HepG2 (cell line): ENCODE measurements around the gene MOCS1. TPM values are rescaled to one million over a fixed set of nuclear protein-coding genes. Genes with fewer than 3 reads are reported as not detected.
A peak's percentile ranks its signal among the peaks of the same experiment; 100 is the strongest.

Experiments
- ARID2 ChIP-seq: sonication (generic); formaldehyde crosslinking; IDR thresholded peaks from 2 replicates; pipeline ENCODE4 v1.8.1; 2022; ENCODE audit warnings: mild to moderate bottlenecking, missing genetic modification reagents, borderline replicate concordance
- ARNT ChIP-seq: fragments of 450-650 bp; IDR thresholded peaks from 2 replicates; pipeline ENCODE4 v1.6.1; 2017
- DPF2 ChIP-seq: sonication (generic); formaldehyde crosslinking; IDR thresholded peaks from 2 replicates; pipeline ENCODE4 v1.4.0; 2020; ENCODE audit warnings: mild to moderate bottlenecking, low read depth, missing genetic modification reagents, borderline replicate concordance
- E2F1 ChIP-seq: sonication (generic); formaldehyde crosslinking; IDR thresholded peaks from 2 replicates; pipeline ENCODE4 v1.5.0; 2020; ENCODE audit warnings: missing genetic modification reagents
- GATAD2A ChIP-seq: IDR thresholded peaks from 2 replicates; pipeline ENCODE4 v1.6.1; 2016
- IKZF1 ChIP-seq: fragments of 450-650 bp; IDR thresholded peaks from 2 replicates; pipeline ENCODE4 v1.7.1; 2016
- KAT2B ChIP-seq: fragments of 150-350 bp; IDR thresholded peaks from 2 replicates; pipeline ENCODE4 v1.6.1; 2014; ENCODE audit warnings: low read depth, low read length, borderline replicate concordance
- KLF12 ChIP-seq: sonication (generic); formaldehyde crosslinking; IDR thresholded peaks from 2 replicates; pipeline ENCODE4 v1.4.0; 2020; ENCODE audit warnings: missing genetic modification reagents, borderline replicate concordance
- MAZ ChIP-seq, 2 experiments: sonication (generic) in 1 of 2; formaldehyde crosslinking in 1 of 2; IDR thresholded peaks; 2 replicates each; pipeline versions ENCODE4 v1.5.0 to v1.6.1; 2012 to 2020; ENCODE audit warnings: low read depth in 2 of 2, mild to moderate bottlenecking in 2 of 2, borderline replicate concordance in 1 of 2, improper control_type of control experiment in 1 of 2, low read length in 1 of 2, missing genetic modification reagents in 1 of 2, moderate library complexity in 1 of 2
- PLSCR1 ChIP-seq: sonication (generic); formaldehyde crosslinking; IDR thresholded peaks from 2 replicates; pipeline ENCODE4 v1.5.0; 2020; ENCODE audit warnings: missing genetic modification reagents, mild to moderate bottlenecking, borderline replicate concordance
- TBX3 ChIP-seq: fragments of 450-650 bp; IDR thresholded peaks from 2 replicates; pipeline ENCODE4 v1.6.1; 2017; ENCODE audit warnings: antibody characterized with exemption, mild to moderate bottlenecking, inconsistent platforms, borderline replicate concordance
- ZBTB21 ChIP-seq: sonication (generic); formaldehyde crosslinking; IDR thresholded peaks from 2 replicates; pipeline ENCODE4 v1.4.0; 2020; ENCODE audit warnings: missing genetic modification reagents
- ZIK1 ChIP-seq: sonication (generic); formaldehyde crosslinking; IDR thresholded peaks from 2 replicates; pipeline ENCODE4 v1.5.0; 2020; ENCODE audit warnings: mild to moderate bottlenecking, low read depth, missing genetic modification reagents, borderline replicate concordance
- ZKSCAN5 ChIP-seq: sonication (generic); formaldehyde crosslinking; IDR thresholded peaks from 2 replicates; pipeline ENCODE4 v1.5.1; 2020; ENCODE audit warnings: mild to moderate bottlenecking, missing genetic modification reagents
- ZNF101 ChIP-seq: sonication (generic); formaldehyde crosslinking; IDR thresholded peaks from 2 replicates; pipeline ENCODE4 v1.4.0; 2020; ENCODE audit warnings: mild to moderate bottlenecking, low read depth, missing genetic modification reagents, borderline replicate concordance
- ZNF550 ChIP-seq: sonication (generic); formaldehyde crosslinking; IDR thresholded peaks from 2 replicates; pipeline ENCODE4 v1.4.0; 2020; ENCODE audit warnings: mild to moderate bottlenecking, missing genetic modification reagents, borderline replicate concordance
- ZNF562 ChIP-seq: sonication (generic); formaldehyde crosslinking; IDR thresholded peaks from 2 replicates; pipeline ENCODE4 v1.8.0; 2022; ENCODE audit warnings: missing genetic modification reagents, borderline replicate concordance
- ZNF572 ChIP-seq: sonication (generic); formaldehyde crosslinking; IDR thresholded peaks from 2 replicates; pipeline ENCODE4 v1.5.1; 2020; ENCODE audit warnings: mild to moderate bottlenecking, missing genetic modification reagents
- ZNF646 ChIP-seq: sonication (generic); formaldehyde crosslinking; IDR thresholded peaks from 2 replicates; pipeline ENCODE4 v1.9.0; 2021; ENCODE audit warnings: mild to moderate bottlenecking, missing genetic modification reagents
- polyA plus RNA-seq, 8 experiments: library from polyadenylated mRNA; depleted of rRNA in 3 of 8; stranded (reverse) in 7 of 8; unstranded in 1 of 8; fragments of >200 nt; fragmentation: Illumina TruSeq in 4 of 8; extraction: Trizol in 4 of 8; gene quantifications; 2 replicates each; pipeline versions ENCODE4 v1.2.1 to v1.2.3, GENCODE V29; 2011 to 2016; ENCODE audit warnings: low read depth in 4 of 8, missing spikeins in 1 of 8, mixed read lengths in 1 of 8; ENCODE audit not compliant: insufficient read depth in 1 of 8
- total RNA-seq, 5 experiments: library from RNA; depleted of rRNA; stranded (reverse); fragments of >200 nt; fragmentation: Illumina TruSeq; extraction: Trizol; gene quantifications; 2 replicates each; pipeline ENCODE4 v1.2.3, GENCODE V29; 2016; ENCODE audit warnings: low read depth in 1 of 5
- TF ChIP-seq, protein P1 (sequence below): sonication (generic); formaldehyde crosslinking; IDR thresholded peaks from 2 replicates; pipeline ENCODE4 v1.4.0; 2020; ENCODE audit warnings: missing genetic modification reagents

Gene MOCS1
- total and polyA plus RNA-seq, 2 of the 13 experiments (the other 11 are each of a cell fraction or from before 2014, with no cell fraction given), result 5.3 to 11.7 TPM

DNA sequence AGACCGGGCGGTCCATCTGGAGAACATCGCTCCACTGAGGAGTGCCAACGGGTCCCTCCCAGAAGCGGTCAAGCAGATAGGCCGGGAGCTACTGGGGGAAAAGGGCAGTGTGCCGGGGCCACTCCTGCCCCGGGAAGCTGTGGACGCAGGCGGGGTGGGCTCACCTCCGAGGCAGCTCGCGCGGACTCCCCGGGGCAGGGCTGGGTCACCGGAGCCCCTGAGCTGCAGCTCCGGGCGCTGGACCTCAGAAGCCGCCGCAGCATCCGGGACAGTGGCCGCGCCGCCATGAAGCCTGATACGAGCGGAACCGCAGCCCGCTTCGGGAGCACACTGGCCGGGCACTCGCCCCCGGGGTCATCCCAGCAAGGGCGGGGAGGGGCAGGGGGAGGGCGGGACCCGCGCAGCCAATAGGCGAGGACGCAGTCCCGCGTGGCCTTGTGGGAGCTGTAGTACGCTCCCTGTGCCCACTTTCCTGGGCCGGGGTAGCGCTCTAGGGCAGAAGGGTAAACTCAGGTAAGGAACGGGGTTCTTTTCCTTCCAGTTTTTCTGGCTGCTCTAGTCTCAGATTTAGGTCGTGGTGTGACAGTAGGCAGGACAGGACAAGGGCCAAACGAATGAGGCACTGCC lies at the start of gene MOCS1 (continued):
- TF ChIP-seq ZNF646 (CRISPR knock-in tag) (no peak), MAZ (IDR thresholded peaks at IDR 0.05; ENCODE audit: borderline replicate concordance, low read depth, low read length) (peak; percentile 94), MAZ (CRISPR knock-in tag; IDR thresholded peaks at IDR 0.05; ENCODE audit: low read depth) (peak; percentile 67; the same call in 1 of the 2 replicates), TBX3 (no peak), ARNT (no peak), ZNF101 (CRISPR knock-in tag) (no peak), ARID2 (CRISPR knock-in tag) (no peak), DPF2 (CRISPR knock-in tag) (no peak), IKZF1 (no peak), KLF12 (CRISPR knock-in tag) (no peak), ZNF562 (no peak), KAT2B (no peak), ZKSCAN5 (CRISPR knock-in tag) (no peak), PLSCR1 (CRISPR knock-in tag) (no peak), GATAD2A (no peak), ZBTB21 (CRISPR knock-in tag) (no peak), E2F1 (CRISPR knock-in tag) (no peak; the same call in 1 of the 2 replicates), ZNF550 (no peak; the same call in 1 of the 2 replicates), ZIK1 (CRISPR knock-in tag) (no peak; the same call in 1 of the 2 replicates), ZNF572 (CRISPR knock-in tag) (no peak)
- TF ChIP-seq, protein P1, sequence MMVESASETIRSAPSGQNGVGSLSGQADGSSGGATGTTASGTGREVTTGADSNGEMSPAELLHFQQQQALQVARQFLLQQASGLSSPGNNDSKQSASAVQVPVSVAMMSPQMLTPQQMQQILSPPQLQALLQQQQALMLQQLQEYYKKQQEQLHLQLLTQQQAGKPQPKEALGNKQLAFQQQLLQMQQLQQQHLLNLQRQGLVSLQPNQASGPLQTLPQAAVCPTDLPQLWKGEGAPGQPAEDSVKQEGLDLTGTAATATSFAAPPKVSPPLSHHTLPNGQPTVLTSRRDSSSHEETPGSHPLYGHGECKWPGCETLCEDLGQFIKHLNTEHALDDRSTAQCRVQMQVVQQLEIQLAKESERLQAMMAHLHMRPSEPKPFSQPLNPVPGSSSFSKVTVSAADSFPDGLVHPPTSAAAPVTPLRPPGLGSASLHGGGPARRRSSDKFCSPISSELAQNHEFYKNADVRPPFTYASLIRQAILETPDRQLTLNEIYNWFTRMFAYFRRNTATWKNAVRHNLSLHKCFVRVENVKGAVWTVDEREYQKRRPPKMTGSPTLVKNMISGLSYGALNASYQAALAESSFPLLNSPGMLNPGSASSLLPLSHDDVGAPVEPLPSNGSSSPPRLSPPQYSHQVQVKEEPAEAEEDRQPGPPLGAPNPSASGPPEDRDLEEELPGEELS (CRISPR knock-in tag), result no peak
